Transverse colon (tissue), 4 donors: ENCODE results near the gene FKBP1A. TPM values are rescaled to one million over a fixed set of nuclear protein-coding genes. Genes with fewer than 3 reads are reported as not detected.

Source experiments
- DNase-seq: peaks from one replicate; pipeline ENCODE4 v3.0.0-alpha.2; 2019
- H3K27ac ChIP-seq, 4 donors: fragments of 200-600 bp; sonication (generic); 2 replicates each; pipeline ENCODE4 v1.5.1; 2016 to 2018; ENCODE audit warnings: inconsistent platforms in 4 of 4
- H3K27me3 ChIP-seq: fragments of 200-600 bp; sonication (generic); 2 replicates; pipeline ENCODE4 v1.5.1; 2017; ENCODE audit warnings: inconsistent platforms
- H3K36me3 ChIP-seq, 4 donors: fragments of 200-600 bp; sonication (generic); 2 replicates each; pipeline ENCODE4 v1.5.1; 2017 to 2019; ENCODE audit warnings: inconsistent platforms in 4 of 4
- H3K4me1 ChIP-seq, 4 donors: fragments of 200-600 bp; sonication (generic); 2 replicates each; pipeline ENCODE4 v1.5.1; 2017 to 2020; ENCODE audit warnings: inconsistent platforms in 4 of 4
- H3K4me3 ChIP-seq, 4 donors: fragments of 200-600 bp; sonication (generic); 1 replicate in 1 of 4; 2 replicates in 3 of 4; pipeline versions ENCODE4 v1.5.1 to v1.6.1; 2017 to 2019; ENCODE audit warnings: inconsistent platforms in 4 of 4
- H3K9me3 ChIP-seq, 2 donors: fragments of 200-600 bp; sonication (generic); 2 replicates each; pipeline ENCODE4 v1.5.1; 2017 to 2019; ENCODE audit warnings: inconsistent platforms in 2 of 2
- CTCF ChIP-seq, 5 experiments: fragments of 200-600 bp in 3 of 5; fragments of 450-650 bp in 2 of 5; sonication (generic) in 3 of 5; IDR thresholded peaks; 1 replicate in 2 of 5; 2 replicates in 3 of 5; pipeline ENCODE4 v1.5.1; 2016 to 2017; ENCODE audit warnings: antibody characterized with exemption in 5 of 5, inconsistent platforms in 3 of 5, mild to moderate bottlenecking in 2 of 5, moderate library complexity in 1 of 5
- EP300 ChIP-seq: sonication (generic); formaldehyde crosslinking; IDR thresholded peaks from one replicate; pipeline ENCODE4 v1.6.1; 2017; ENCODE audit warnings: antibody characterized with exemption, low read depth
- POLR2A ChIP-seq: fragments of 450-650 bp; IDR thresholded peaks from one replicate; pipeline ENCODE4 v1.6.1; 2016; ENCODE audit warnings: antibody characterized with exemption, mild to moderate bottlenecking, moderate library complexity
- POLR2AphosphoS5 ChIP-seq, 3 donors: sonication (generic); formaldehyde crosslinking; IDR thresholded peaks; one replicate each; pipeline ENCODE4 v1.6.1; 2016; ENCODE audit warnings: antibody characterized with exemption in 3 of 3
- WGBS, 2 donors: methylation state at CpG; one replicate each; pipeline ENCODE4 v1.1.5; 2018; ENCODE audit warnings: low coverage in 1 of 2; 5-methylcytosine and 5-hydroxymethylcytosine counted together
- in situ Hi-C, 4 donors: fragments of 200-750 bp; cut with MboI; loops; one replicate each; pipeline versions ENCODE4 v1.15.0 to v1.15.1; 2017; ENCODE audit warnings: low sequenced_read_pairs in 3 of 4, low pct_ligation_motif_present in 1 of 4, low pct_unique_long_range_greater_than_20kb in 1 of 4
- intact Hi-C: fragments of 100-400 bp; cut with DNase I; formaldehyde crosslinking; loops from one replicate; pipeline ENCODE4 v1.15.1; 2023; ENCODE audit warnings: low total_unique reads
- total RNA-seq, 4 donors: library from RNA; depleted of rRNA; stranded (reverse); fragments of >200 nt; gene quantifications; one replicate each; pipeline ENCODE4 v1.1.0, GENCODE V29; 2016

FKBP1A gene
- total RNA-seq, 4 donors from 2014 or later, result 120 to 202 (median 144) TPM

- no peak overlapping the region for H3K4me3 ChIP-seq
- peak overlapping the region; percentile 23 to 33 (median 26) for H3K27ac ChIP-seq
- peaks cover 6 to 14% (median 10%) of the 10 kb centered on the region in 4 donors for H3K4me1 ChIP-seq
- intact Hi-C loops, result no loop called here
- in situ Hi-C loops, result loop anchor here in 1 of 4 donors (10.0 kb wide), 1 partner anchor 48 kb away; no protein-coding TSS in a partner anchor
- peak; percentile 60 for DNase-seq
- no peaks in the 10 kb centered on the region for H3K27me3 ChIP-seq
- no peaks in the 10 kb centered on the region for H3K9me3 ChIP-seq
- peak; percentile 7 to 25 (median 15) for TF ChIP-seq POLR2AphosphoS5 (IDR thresholded peaks at IDR 0.05)
- no peak for TF ChIP-seq POLR2A
- no peak for TF ChIP-seq EP300
- 37% methylated on average over 14 of the region's 14 CpGs; no CpG with 5 or more reads in 1 of the 2 donors for WGBS, 2 donors
- H3K36me3 ChIP-seq, result no peaks in the 10 kb centered on the region
Measured at GRCh38 chr20:1336699-1337367, 56.0 kb downstream of the FKBP1A start.

- no peak for DNase-seq
- WGBS, 2 donors, result 72 to 89% methylated on average over 2 to 6 of the region's 6 CpGs
- Histone ChIP-seq H3K36me3 (no peaks in the 10 kb centered on the region), H3K4me1 (peaks cover 6 to 14% (median 10%) of the 10 kb centered on the region in 4 donors), H3K9me3 (no peaks in the 10 kb centered on the region), H3K4me3 (no peak overlapping the region), H3K27me3 (no peaks in the 10 kb centered on the region), H3K27ac (peak overlapping the region; percentile 23 to 33 (median 26))
- in situ Hi-C loops, result loop anchor here in 1 of 4 donors (10.0 kb wide), 1 partner anchor 49 kb away; no protein-coding TSS in a partner anchor
- intact Hi-C loops, result no loop called here
- TF ChIP-seq POLR2AphosphoS5 (IDR thresholded peaks at IDR 0.05), result no peak
Measured at GRCh38 chr20:1335961-1336698, 56.7 kb downstream of the FKBP1A start.

- WGBS, 2 donors, result 81% methylated on average over 3 of the region's 3 CpGs; no CpG with 5 or more reads in 1 of the 2 donors
- H3K36me3 ChIP-seq, result no peaks in the 10 kb centered on the region
- H3K4me3 ChIP-seq, result no peak overlapping the region
- intact Hi-C loops, result no loop called here
- no peak overlapping the region for H3K27ac ChIP-seq
- no peak for TF ChIP-seq CTCF (IDR thresholded peaks at IDR 0.05)
- no peak for TF ChIP-seq POLR2AphosphoS5 (IDR thresholded peaks at IDR 0.05)
- no peak for TF ChIP-seq POLR2A
- TF ChIP-seq EP300, result no peak
- in situ Hi-C loops, result loop anchor here in 1 of 4 donors (10.0 kb wide), 1 partner anchor 50 kb away; no protein-coding TSS in a partner anchor
- no peaks in the 10 kb centered on the region for H3K9me3 ChIP-seq
- peaks cover 13 to 26% (median 18%) of the 10 kb centered on the region in 4 donors for H3K4me1 ChIP-seq
- H3K27me3 ChIP-seq, result no peaks in the 10 kb centered on the region
- DNase-seq, result no peak
Measured at GRCh38 chr20:1334761-1335160, 58.1 kb downstream of the FKBP1A start.

GRCh38 chr20:1334370-1334731 lies 58.5 kb downstream of the FKBP1A start:
- Histone ChIP-seq H3K27me3 (no peaks in the 10 kb centered on the region), H3K4me1 (peaks cover 18 to 30% (median 22%) of the 10 kb centered on the region in 4 donors), H3K36me3 (no peaks in the 10 kb centered on the region), H3K9me3 (no peaks in the 10 kb centered on the region), H3K27ac (no peak overlapping the region), H3K4me3 (no peak overlapping the region)
- intact Hi-C loops, result no loop called here
- no peak for TF ChIP-seq EP300
- TF ChIP-seq POLR2A, result no peak
- TF ChIP-seq CTCF (IDR thresholded peaks at IDR 0.05), result no peak
- no peak for TF ChIP-seq POLR2AphosphoS5 (IDR thresholded peaks at IDR 0.05)
- in situ Hi-C loops, result loop anchor here in 1 of 4 donors (10.0 kb wide), 1 partner anchor 50 kb away; no protein-coding TSS in a partner anchor
- no peak for DNase-seq
- WGBS, 2 donors, result 86 to 97% methylated on average over 3 to 4 of the region's 4 CpGs
